HFFc6 (cell line): ENCODE measurements around the gene LRP1B. TPM values are rescaled to one million over a fixed set of nuclear protein-coding genes. Genes with fewer than 3 reads are reported as not detected.

ENCODE experiments used
- DNase-seq: peaks from one replicate; pipeline ENCODE4 v3.0.0-alpha.2; 2018
- H3K27ac Mint-ChIP-seq: 2 replicates; pipeline ENCODE4 v1.8.0; 2020; ENCODE audit warnings: mild to moderate bottlenecking, mixed read lengths
- H3K27me3 Mint-ChIP-seq: 2 replicates; pipeline ENCODE4 v1.8.0; 2021; ENCODE audit warnings: mild to moderate bottlenecking, moderate library complexity, mixed read lengths; ENCODE audit not compliant: insufficient read depth
- H3K36me3 Mint-ChIP-seq: 2 replicates; pipeline ENCODE4 v1.8.0; 2021; ENCODE audit warnings: low read depth, mixed read lengths
- H3K4me1 Mint-ChIP-seq: 2 replicates; pipeline ENCODE4 v1.8.0; 2020; ENCODE audit warnings: low read depth, mixed read lengths
- H3K4me3 Mint-ChIP-seq: 2 replicates; pipeline ENCODE4 v1.8.0; 2020; ENCODE audit warnings: mild to moderate bottlenecking, moderate library complexity, mixed read lengths
- H3K9me3 Mint-ChIP-seq: 2 replicates; pipeline ENCODE4 v1.8.0; 2020; ENCODE audit warnings: mild to moderate bottlenecking, mixed read lengths
- CTCF ChIP-seq: fragments of 200-600 bp; sonication (generic); IDR thresholded peaks from 2 replicates; pipeline ENCODE4 v1.5.0; 2021; ENCODE audit warnings: antibody characterized with exemption, mild to moderate bottlenecking
- total RNA-seq, 6 experiments: library from RNA; stranded (reverse); fragmentation: NEBNext Ultra II Directional; extraction: Animal tissue kit (Norgen Biotek cat#: 25700); gene quantifications; 2 replicates in 1 of 6; 3 replicates in 5 of 6; pipeline ENCODE4 v1.2.3, GENCODE V29; 2021

The LRP1B gene
- total RNA-seq, 6 experiments from 2014 or later: not detected

GRCh38 chr2:141810148-141810547 is 320.7 kb downstream of the LRP1B start:
- Mint-ChIP-seq H3K27me3 (no peaks in the 10 kb centered on the region), H3K36me3 (peaks cover 6% of the 10 kb centered on the region), H3K27ac (no peak overlapping the region), H3K9me3 (peaks cover 61% of the 10 kb centered on the region), H3K4me1 (no peaks in the 10 kb centered on the region), H3K4me3 (no peak overlapping the region)
- TF ChIP-seq CTCF: no peak
- no peak for DNase-seq

GRCh38 chr2:141806090-141806489 is 324.7 kb downstream of the LRP1B start:
- H3K9me3 Mint-ChIP-seq: peaks cover 44% of the 10 kb centered on the region
- no peak for TF ChIP-seq CTCF
- H3K4me3 Mint-ChIP-seq: no peak overlapping the region
- no peaks in the 10 kb centered on the region for H3K27me3 Mint-ChIP-seq
- H3K36me3 Mint-ChIP-seq: peaks cover 6% of the 10 kb centered on the region
- DNase-seq: no peak
- H3K27ac Mint-ChIP-seq: no peak overlapping the region
- no peaks in the 10 kb centered on the region for H3K4me1 Mint-ChIP-seq

GRCh38 chr2:141805302-141805701 is 325.5 kb downstream of the LRP1B start:
- H3K27ac Mint-ChIP-seq: no peak overlapping the region
- H3K4me3 Mint-ChIP-seq: no peak overlapping the region
- no peak for TF ChIP-seq CTCF
- no peak for DNase-seq
- H3K27me3 Mint-ChIP-seq: no peaks in the 10 kb centered on the region
- no peaks in the 10 kb centered on the region for H3K4me1 Mint-ChIP-seq
- H3K9me3 Mint-ChIP-seq: peaks cover 42% of the 10 kb centered on the region
- H3K36me3 Mint-ChIP-seq: peaks cover 3% of the 10 kb centered on the region

- peaks cover 23% of the 10 kb centered on the region for H3K9me3 Mint-ChIP-seq
- TF ChIP-seq CTCF: no peak
- H3K27ac Mint-ChIP-seq: no peak overlapping the region
- no peaks in the 10 kb centered on the region for H3K36me3 Mint-ChIP-seq
- H3K4me1 Mint-ChIP-seq: no peaks in the 10 kb centered on the region
- H3K27me3 Mint-ChIP-seq: no peaks in the 10 kb centered on the region
- H3K4me3 Mint-ChIP-seq: no peak overlapping the region
- no peak for DNase-seq
Measured at GRCh38 chr2:141796449-141796848, 334.4 kb downstream of the LRP1B start.

GRCh38 chr2:141791521-141791920 is 339.3 kb downstream of the LRP1B start:
- H3K4me3 Mint-ChIP-seq: no peak overlapping the region
- no peaks in the 10 kb centered on the region for H3K4me1 Mint-ChIP-seq
- no peak overlapping the region for H3K27ac Mint-ChIP-seq
- DNase-seq: no peak
- no peaks in the 10 kb centered on the region for H3K36me3 Mint-ChIP-seq
- 0 out of 2 replicates have a peak, but pooled peaks cover 7% of the 10 kb centered on the region for H3K9me3 Mint-ChIP-seq
- no peaks in the 10 kb centered on the region for H3K27me3 Mint-ChIP-seq
- no peak for TF ChIP-seq CTCF

GRCh38 chr2:141782574-141782973 is 348.2 kb downstream of the LRP1B start:
- TF ChIP-seq CTCF: no peak
- Mint-ChIP-seq H3K27ac (no peak overlapping the region), H3K4me3 (no peak overlapping the region), H3K9me3 (peaks cover 30% of the 10 kb centered on the region), H3K4me1 (no peaks in the 10 kb centered on the region), H3K27me3 (no peaks in the 10 kb centered on the region), H3K36me3 (no peaks in the 10 kb centered on the region)
- DNase-seq: no peak
